ENCODE results near the gene AIF1L. TPM values are rescaled to one million over a fixed set of nuclear protein-coding genes. Genes with fewer than 3 reads are reported as not detected.

AIF1L gene
- total RNA-seq, 1 experiment from 2014 or later = 6.0 TPM

- BruUV-seq (replicated peaks) = no TSS peak
- Histone ChIP-seq H3K4me1 (ENCODE audit: control insufficient read depth, insufficient read depth, low read length) (no peaks in the 10 kb centered on the region), H3K27me3 (ENCODE audit: control insufficient read depth, insufficient read depth, low read length) (no peaks in the 10 kb centered on the region), H3K27ac (ENCODE audit: low read length) (no peak overlapping the region), H3K4me3 (ENCODE audit: low read depth in 2 of 2, low read length in 2 of 2) (no peak overlapping the region), H3K36me3 (ENCODE audit: control insufficient read depth, insufficient read depth, low read length) (peaks cover 6% of the 10 kb centered on the region), H3K9me3 (ENCODE audit: control insufficient read depth, insufficient read depth, low read depth, low read length) (no peaks in the 10 kb centered on the region)
- TF ChIP-seq CTCF (IDR thresholded peaks at IDR 0.05) (no peak), TCF7L2 (IDR thresholded peaks at IDR 0.05; ENCODE audit: low read depth, low read length) (no peak), POLR2AphosphoS5 (IDR thresholded peaks at IDR 0.05; ENCODE audit: low read depth, low read length) (no peak), SIN3A (IDR thresholded peaks at IDR 0.05; ENCODE audit: borderline replicate concordance, insufficient read depth, low read depth, low read length) (no peak)
- TF ChIP-seq, protein P1, sequence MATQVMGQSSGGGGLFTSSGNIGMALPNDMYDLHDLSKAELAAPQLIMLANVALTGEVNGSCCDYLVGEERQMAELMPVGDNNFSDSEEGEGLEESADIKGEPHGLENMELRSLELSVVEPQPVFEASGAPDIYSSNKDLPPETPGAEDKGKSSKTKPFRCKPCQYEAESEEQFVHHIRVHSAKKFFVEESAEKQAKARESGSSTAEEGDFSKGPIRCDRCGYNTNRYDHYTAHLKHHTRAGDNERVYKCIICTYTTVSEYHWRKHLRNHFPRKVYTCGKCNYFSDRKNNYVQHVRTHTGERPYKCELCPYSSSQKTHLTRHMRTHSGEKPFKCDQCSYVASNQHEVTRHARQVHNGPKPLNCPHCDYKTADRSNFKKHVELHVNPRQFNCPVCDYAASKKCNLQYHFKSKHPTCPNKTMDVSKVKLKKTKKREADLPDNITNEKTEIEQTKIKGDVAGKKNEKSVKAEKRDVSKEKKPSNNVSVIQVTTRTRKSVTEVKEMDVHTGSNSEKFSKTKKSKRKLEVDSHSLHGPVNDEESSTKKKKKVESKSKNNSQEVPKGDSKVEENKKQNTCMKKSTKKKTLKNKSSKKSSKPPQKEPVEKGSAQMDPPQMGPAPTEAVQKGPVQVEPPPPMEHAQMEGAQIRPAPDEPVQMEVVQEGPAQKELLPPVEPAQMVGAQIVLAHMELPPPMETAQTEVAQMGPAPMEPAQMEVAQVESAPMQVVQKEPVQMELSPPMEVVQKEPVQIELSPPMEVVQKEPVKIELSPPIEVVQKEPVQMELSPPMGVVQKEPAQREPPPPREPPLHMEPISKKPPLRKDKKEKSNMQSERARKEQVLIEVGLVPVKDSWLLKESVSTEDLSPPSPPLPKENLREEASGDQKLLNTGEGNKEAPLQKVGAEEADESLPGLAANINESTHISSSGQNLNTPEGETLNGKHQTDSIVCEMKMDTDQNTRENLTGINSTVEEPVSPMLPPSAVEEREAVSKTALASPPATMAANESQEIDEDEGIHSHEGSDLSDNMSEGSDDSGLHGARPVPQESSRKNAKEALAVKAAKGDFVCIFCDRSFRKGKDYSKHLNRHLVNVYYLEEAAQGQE (IDR thresholded peaks at IDR 0.05; ENCODE audit: insufficient read depth in 1 of 2, low read depth in 2 of 2, low read length in 1 of 2) = no peak
- no peak for ATAC-seq
- ChIA-PET CTCF (interaction anchor here (0.6 to 0.7 kb wide), 3 partner anchors 9 to 167 kb away, joined by 3 to 8 read pairs (median 4); no protein-coding TSS in a partner anchor), POLR2A (no interaction called here)
- in situ Hi-C loops (cut with HindIII; ENCODE audit: low pct_unique_long_range_greater_than_20kb, low sequenced_read_pairs) (no loop called here), intact Hi-C loops (cut with micrococcal nuclease; ENCODE audit: unreplicated experiment) (no loop called here)
- no peak for DNase-seq (ENCODE audit: low read depth, low spot score)
Observed at GRCh38 chr9:131169563-131170240, 73.4 kb downstream of the AIF1L start.

Other genes with a start within 250 kb of the AIF1L start
- not detected for gene QRFP, start 199.7 kb upstream of the AIF1L start, total RNA-seq (2021; ENCODE audit: unreplicated experiment)
- gene FIBCD1, start 157.3 kb upstream of the AIF1L start, total RNA-seq (2021; ENCODE audit: unreplicated experiment) = 16.3 TPM
- gene LAMC3, start 87.4 kb upstream of the AIF1L start, total RNA-seq (2021; ENCODE audit: unreplicated experiment) = 16.4 TPM
- gene NUP214, start 29.1 kb downstream of the AIF1L start, total RNA-seq (2021; ENCODE audit: unreplicated experiment) = 34.9 TPM
- gene FAM78A, start 180.0 kb downstream of the AIF1L start, total RNA-seq (2021; ENCODE audit: unreplicated experiment) = 0.59 TPM
- 3.3 TPM for gene PLPP7, start 193.2 kb downstream of the AIF1L start, total RNA-seq (2021; ENCODE audit: unreplicated experiment)

All from Panc1 (cell line).